HEK293 (cell line): ENCODE data around the gene TRIM26.
A peak's percentile ranks its signal among the peaks of the same experiment; 100 is the strongest.

Experiments
- CTCF ChIA-PET: fragments of 350-600 bp; formaldehyde crosslinking; extraction: SDS; loops from one replicate; lab custom pipeline; 2021; ENCODE audit warnings: antibody characterized with exemption; lab: Yijun Ruan, JAX
- POLR2A ChIA-PET: fragments of 300-600 bp; formaldehyde crosslinking; extraction: SDS; loops from one replicate; lab custom pipeline; 2020; ENCODE audit warnings: antibody characterized with exemption, inconsistent platforms; lab: Yijun Ruan, JAX
- H3K27ac ChIP-seq: fragments of 200-500 bp; sonication (Bioruptor generic); 2 replicates; pipeline ENCODE4 v1.5.1; 2014; ENCODE audit warnings: low read depth, low read length, control low read depth, inconsistent platforms; ENCODE audit errors: extremely low read depth
- H3K36me3 ChIP-seq, 2 experiments: fragments of 200-500 bp in 1 of 2; sonication (Bioruptor generic) in 1 of 2; 1 replicate in 1 of 2; 2 replicates in 1 of 2; pipeline ENCODE4 v1.5.1; 2014 to 2017; ENCODE audit warnings: inconsistent platforms in 2 of 2, low read length in 2 of 2; ENCODE audit not compliant: control insufficient read depth in 2 of 2, insufficient read depth in 1 of 2
- H3K4me1 ChIP-seq: fragments of 200-500 bp; sonication (Bioruptor generic); 2 replicates; pipeline ENCODE4 v1.5.1; 2014; ENCODE audit warnings: mild to moderate bottlenecking, low read length, inconsistent platforms; ENCODE audit not compliant: control insufficient read depth, insufficient read depth
- H3K4me3 ChIP-seq: 2 replicates; pipeline ENCODE4 v1.5.1; 2011; ENCODE audit warnings: low read depth, mild to moderate bottlenecking, control low read depth, low read length, moderate library complexity
- H3K9me3 ChIP-seq: fragments of 200-500 bp; sonication (Bioruptor generic); 2 replicates; pipeline ENCODE4 v1.5.1; 2014; ENCODE audit warnings: low read depth, low read length, inconsistent platforms; ENCODE audit not compliant: control insufficient read depth, insufficient read depth
- FEZF1 ChIP-seq: fragments of 450-650 bp; formaldehyde crosslinking; IDR thresholded peaks from 2 replicates; pipeline ENCODE4 v1.5.1; 2016; ENCODE audit warnings: missing biosample characterization, missing genetic modification characterization
- HOXA7 ChIP-seq: sonication (generic); formaldehyde crosslinking; IDR thresholded peaks from 2 replicates; pipeline ENCODE4 v1.8.1; 2022; ENCODE audit warnings: missing genetic modification reagents, borderline replicate concordance
- PRDM1 ChIP-seq: fragments of 450-650 bp; formaldehyde crosslinking; IDR thresholded peaks from 2 replicates; pipeline ENCODE4; 2016; ENCODE audit warnings: missing biosample characterization, missing genetic modification characterization
- RBAK ChIP-seq: fragments of 450-650 bp; formaldehyde crosslinking; IDR thresholded peaks from 2 replicates; pipeline ENCODE4 v1.5.1; 2016; ENCODE audit warnings: missing biosample characterization, missing genetic modification characterization
- ZBTB17 ChIP-seq: fragments of 450-650 bp; formaldehyde crosslinking; IDR thresholded peaks from 2 replicates; pipeline ENCODE4 v1.5.1; 2016; ENCODE audit warnings: missing biosample characterization, missing genetic modification characterization
- ZBTB48 ChIP-seq: fragments of 450-650 bp; formaldehyde crosslinking; IDR thresholded peaks from 2 replicates; pipeline ENCODE4 v1.5.1; 2016; ENCODE audit warnings: missing biosample characterization, missing genetic modification characterization
- ZNF138 ChIP-seq: fragments of 450-650 bp; formaldehyde crosslinking; IDR thresholded peaks from 2 replicates; pipeline ENCODE4 v1.5.1; 2016; ENCODE audit warnings: missing biosample characterization, missing genetic modification characterization, borderline replicate concordance
- ZNF146 ChIP-seq: fragments of 450-650 bp; formaldehyde crosslinking; IDR thresholded peaks from 2 replicates; pipeline ENCODE4 v1.5.1; 2016; ENCODE audit warnings: missing biosample characterization, missing genetic modification characterization
- ZNF169 ChIP-seq: fragments of 450-650 bp; formaldehyde crosslinking; IDR thresholded peaks from 2 replicates; pipeline ENCODE4 v1.5.1; 2016; ENCODE audit warnings: missing biosample characterization, missing genetic modification characterization
- ZNF350 ChIP-seq: fragments of 450-650 bp; formaldehyde crosslinking; IDR thresholded peaks from 2 replicates; pipeline ENCODE4 v1.5.0; 2017; ENCODE audit warnings: missing biosample characterization, mild to moderate bottlenecking, missing genetic modification characterization
- ZNF521 ChIP-seq: fragments of 450-650 bp; formaldehyde crosslinking; IDR thresholded peaks from 2 replicates; pipeline ENCODE4 v1.5.1; 2017; ENCODE audit warnings: missing biosample characterization, mild to moderate bottlenecking, missing genetic modification characterization
- ZNF747 ChIP-seq: fragments of 450-650 bp; formaldehyde crosslinking; IDR thresholded peaks from 2 replicates; pipeline ENCODE4 v1.5.1; 2016; ENCODE audit warnings: missing biosample characterization, missing genetic modification characterization
- TF ChIP-seq, protein P1 (sequence below): fragments of 450-650 bp; formaldehyde crosslinking; IDR thresholded peaks from 2 replicates; pipeline ENCODE4 v1.5.1; 2016; ENCODE audit warnings: missing biosample characterization, missing genetic modification characterization, low read depth
- TF ChIP-seq, protein P2 (sequence below): fragments of 450-650 bp; formaldehyde crosslinking; IDR thresholded peaks from 2 replicates; pipeline ENCODE4 v1.5.1; 2016; ENCODE audit warnings: missing biosample characterization, missing genetic modification characterization
- TF ChIP-seq, protein P3 (sequence below): fragments of 450-650 bp; formaldehyde crosslinking; IDR thresholded peaks from 2 replicates; pipeline ENCODE4 v1.5.0; 2017; ENCODE audit warnings: missing biosample characterization, missing genetic modification characterization, borderline replicate concordance

TRIM26 gene

DNA sequence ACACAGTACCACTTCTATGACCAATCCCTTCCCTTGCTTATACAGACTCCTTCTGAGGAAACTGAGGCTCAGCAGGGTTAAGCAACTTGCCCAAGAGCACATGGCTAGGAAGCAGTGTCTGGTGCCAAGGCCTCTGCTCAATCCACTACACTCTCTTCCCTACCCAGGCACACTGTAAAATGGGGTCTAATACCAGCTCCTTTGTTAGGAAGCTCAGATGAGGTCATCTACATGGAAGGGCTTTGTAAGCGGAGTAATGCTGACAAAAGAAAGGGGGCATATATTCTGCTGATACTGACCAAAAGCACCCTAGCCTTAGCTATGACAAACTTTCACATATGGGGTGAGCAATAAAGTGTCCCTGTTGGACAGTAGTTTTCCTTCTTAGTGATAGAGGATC, 9.1 kb downstream of the TRIM26 start:
- Histone ChIP-seq H3K4me1 (peaks cover 23% of the 10 kb centered on the region), H3K36me3 (peaks cover 13 to 22% of the 10 kb centered on the region in 2 experiments; a peak in 2 of 3 replicates), H3K4me3 (no peak overlapping the region), H3K27ac (no peak overlapping the region), H3K9me3 (no peaks in the 10 kb centered on the region)
- TF ChIP-seq FEZF1 (tag by site-specific recombination): no peak
- TF ChIP-seq ZNF521 (tag by site-specific recombination): no peak
- no peak for TF ChIP-seq RBAK (tag by site-specific recombination)
- no peak for TF ChIP-seq ZNF747 (tag by site-specific recombination)
- TF ChIP-seq ZNF350 (tag by site-specific recombination): no peak
- no peak for TF ChIP-seq ZBTB48 (tag by site-specific recombination)
- TF ChIP-seq ZNF146 (tag by site-specific recombination): no peak
- TF ChIP-seq, protein P1, sequence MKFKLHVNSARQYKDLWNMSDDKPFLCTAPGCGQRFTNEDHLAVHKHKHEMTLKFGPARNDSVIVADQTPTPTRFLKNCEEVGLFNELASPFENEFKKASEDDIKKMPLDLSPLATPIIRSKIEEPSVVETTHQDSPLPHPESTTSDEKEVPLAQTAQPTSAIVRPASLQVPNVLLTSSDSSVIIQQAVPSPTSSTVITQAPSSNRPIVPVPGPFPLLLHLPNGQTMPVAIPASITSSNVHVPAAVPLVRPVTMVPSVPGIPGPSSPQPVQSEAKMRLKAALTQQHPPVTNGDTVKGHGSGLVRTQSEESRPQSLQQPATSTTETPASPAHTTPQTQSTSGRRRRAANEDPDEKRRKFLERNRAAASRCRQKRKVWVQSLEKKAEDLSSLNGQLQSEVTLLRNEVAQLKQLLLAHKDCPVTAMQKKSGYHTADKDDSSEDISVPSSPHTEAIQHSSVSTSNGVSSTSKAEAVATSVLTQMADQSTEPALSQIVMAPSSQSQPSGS (tag by site-specific recombination): peak; percentile 38; the same call in 1 of the 2 replicates
- POLR2A ChIA-PET: interaction anchor here (1.1 to 1.3 kb wide), 2 partner anchors 9 kb away, joined by 3 to 6 read pairs; partner anchors contain the start of gene TRIM26
- CTCF ChIA-PET: interaction anchor here (0.6 to 1.6 kb wide), 7 partner anchors 8 to 1253 kb away, joined by 3 to 12 read pairs (median 3); no protein-coding TSS in a partner anchor

DNA sequence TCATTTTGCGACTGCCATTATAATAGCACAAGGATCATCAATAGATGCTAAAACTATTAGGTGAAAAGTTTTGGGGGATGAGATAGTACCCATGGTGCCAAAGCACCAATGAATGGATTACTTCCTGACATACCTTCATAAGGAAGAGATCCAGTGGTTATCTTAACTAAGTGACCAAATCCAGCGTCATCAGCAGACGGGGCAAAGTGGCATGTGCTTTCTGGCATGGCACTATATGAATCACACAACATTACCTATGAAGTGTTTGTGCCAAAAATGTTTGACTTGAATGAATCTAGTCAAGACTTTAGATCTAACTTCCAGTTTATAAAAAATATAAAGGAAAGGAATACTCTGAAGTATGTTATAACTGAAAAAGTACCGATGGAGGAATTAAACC, 10.8 kb downstream of the TRIM26 start:
- H3K4me1 ChIP-seq: peaks cover 7% of the 10 kb centered on the region
- H3K4me3 ChIP-seq: no peak overlapping the region
- H3K9me3 ChIP-seq: no peaks in the 10 kb centered on the region
- no peak overlapping the region for H3K27ac ChIP-seq
- ChIA-PET POLR2A (interaction anchor here (1.6 kb wide), 1 partner anchor 11 kb away, joined by 5 read pairs; the partner anchor contains the start of gene TRIM26), CTCF (interaction anchor here (0.9 kb wide), 1 partner anchor 17 kb away, joined by 3 read pairs; no protein-coding TSS in a partner anchor)
- TF ChIP-seq ZNF169 (tag by site-specific recombination): no peak
- TF ChIP-seq, protein P2, sequence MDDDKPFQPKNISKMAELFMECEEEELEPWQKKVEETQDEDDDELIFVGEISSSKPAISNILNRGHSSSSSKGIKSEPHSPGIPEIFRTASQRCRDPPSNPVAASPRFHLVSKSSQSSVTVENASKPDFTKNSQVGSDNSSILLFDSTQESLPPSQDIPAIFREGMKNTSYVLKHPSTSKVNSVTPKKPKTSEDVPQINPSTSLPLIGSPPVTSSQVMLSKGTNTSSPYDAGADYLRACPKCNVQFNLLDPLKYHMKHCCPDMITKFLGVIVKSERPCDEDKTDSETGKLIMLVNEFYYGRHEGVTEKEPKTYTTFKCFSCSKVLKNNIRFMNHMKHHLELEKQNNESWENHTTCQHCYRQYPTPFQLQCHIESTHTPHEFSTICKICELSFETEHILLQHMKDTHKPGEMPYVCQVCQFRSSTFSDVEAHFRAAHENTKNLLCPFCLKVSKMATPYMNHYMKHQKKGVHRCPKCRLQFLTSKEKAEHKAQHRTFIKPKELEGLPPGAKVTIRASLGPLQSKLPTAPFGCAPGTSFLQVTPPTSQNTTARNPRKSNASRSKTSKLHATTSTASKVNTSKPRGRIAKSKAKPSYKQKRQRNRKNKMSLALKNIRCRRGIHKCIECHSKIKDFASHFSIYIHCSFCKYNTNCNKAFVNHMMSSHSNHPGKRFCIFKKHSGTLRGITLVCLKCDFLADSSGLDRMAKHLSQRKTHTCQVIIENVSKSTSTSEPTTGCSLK (tag by site-specific recombination): no peak
- TF ChIP-seq PRDM1: no peak
- no peak for TF ChIP-seq ZBTB17 (tag by site-specific recombination)
- TF ChIP-seq, protein P3, sequence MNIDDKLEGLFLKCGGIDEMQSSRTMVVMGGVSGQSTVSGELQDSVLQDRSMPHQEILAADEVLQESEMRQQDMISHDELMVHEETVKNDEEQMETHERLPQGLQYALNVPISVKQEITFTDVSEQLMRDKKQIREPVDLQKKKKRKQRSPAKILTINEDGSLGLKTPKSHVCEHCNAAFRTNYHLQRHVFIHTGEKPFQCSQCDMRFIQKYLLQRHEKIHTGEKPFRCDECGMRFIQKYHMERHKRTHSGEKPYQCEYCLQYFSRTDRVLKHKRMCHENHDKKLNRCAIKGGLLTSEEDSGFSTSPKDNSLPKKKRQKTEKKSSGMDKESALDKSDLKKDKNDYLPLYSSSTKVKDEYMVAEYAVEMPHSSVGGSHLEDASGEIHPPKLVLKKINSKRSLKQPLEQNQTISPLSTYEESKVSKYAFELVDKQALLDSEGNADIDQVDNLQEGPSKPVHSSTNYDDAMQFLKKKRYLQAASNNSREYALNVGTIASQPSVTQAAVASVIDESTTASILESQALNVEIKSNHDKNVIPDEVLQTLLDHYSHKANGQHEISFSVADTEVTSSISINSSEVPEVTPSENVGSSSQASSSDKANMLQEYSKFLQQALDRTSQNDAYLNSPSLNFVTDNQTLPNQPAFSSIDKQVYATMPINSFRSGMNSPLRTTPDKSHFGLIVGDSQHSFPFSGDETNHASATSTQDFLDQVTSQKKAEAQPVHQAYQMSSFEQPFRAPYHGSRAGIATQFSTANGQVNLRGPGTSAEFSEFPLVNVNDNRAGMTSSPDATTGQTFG (tag by site-specific recombination): no peak
- no peak for TF ChIP-seq ZNF138
- TF ChIP-seq HOXA7 (CRISPR knock-in tag): no peak
- H3K36me3 ChIP-seq: peaks cover 20 to 38% of the 10 kb centered on the region in 2 experiments; a peak in 2 of 3 replicates
